HG03575 (cell line): ENCODE data around the gene DXO.
"Not testable (repeated sequence)": the region's sequence is repeated elsewhere in the genome, so short reads cannot be mapped to it uniquely, and the experiment has no call there.

Source experiments
- ATAC-seq: cut with Tn5 transposase; IDR thresholded peaks from one replicate; pipeline ENCODE4 v1.9.1; 2021; ENCODE audit not compliant: unreplicated experiment, insufficient number of reproducible peaks, low FRiP score; ENCODE audit errors: extremely low read depth

DXO gene

DNA sequence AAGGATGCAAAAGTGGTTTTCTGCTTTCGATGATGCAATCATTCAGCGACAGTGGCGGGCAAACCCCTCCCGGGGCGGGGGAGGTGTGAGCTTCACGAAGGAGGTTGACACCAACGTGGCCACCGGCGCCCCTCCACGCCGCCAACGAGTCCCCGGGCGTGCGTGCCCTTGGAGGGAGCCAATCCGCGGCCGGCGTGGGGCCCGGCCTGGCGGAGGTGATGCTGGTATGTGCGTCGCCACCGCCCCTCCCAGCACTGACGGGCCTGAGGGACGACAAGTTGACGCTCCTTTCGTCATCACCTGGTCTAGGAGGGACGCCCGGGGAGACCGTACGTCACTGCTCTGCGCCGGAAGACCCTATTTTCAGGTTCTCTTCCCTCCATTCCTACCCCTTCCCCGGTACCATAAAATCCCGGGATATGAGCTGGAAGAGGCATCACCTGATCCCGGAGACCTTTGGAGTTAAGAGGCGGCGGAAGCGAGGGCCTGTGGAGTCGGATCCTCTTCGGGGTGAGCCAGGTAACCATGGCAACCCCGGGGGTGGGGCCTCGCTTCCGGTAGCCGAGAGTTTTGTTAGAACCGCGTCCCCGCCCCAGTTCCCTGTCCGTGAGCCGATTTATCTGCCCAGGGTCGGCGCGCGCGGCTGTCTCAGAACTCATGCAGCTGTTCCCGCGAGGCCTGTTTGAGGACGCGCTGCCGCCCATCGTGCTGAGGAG is at the start of gene DXO:
Gene DXO (minus strand): TSS at position 146 of the 716 bp plus-strand sequence. CDS start 463 bp downstream, outside the sequence.
- ATAC-seq, result peak; percentile 50

DNA sequence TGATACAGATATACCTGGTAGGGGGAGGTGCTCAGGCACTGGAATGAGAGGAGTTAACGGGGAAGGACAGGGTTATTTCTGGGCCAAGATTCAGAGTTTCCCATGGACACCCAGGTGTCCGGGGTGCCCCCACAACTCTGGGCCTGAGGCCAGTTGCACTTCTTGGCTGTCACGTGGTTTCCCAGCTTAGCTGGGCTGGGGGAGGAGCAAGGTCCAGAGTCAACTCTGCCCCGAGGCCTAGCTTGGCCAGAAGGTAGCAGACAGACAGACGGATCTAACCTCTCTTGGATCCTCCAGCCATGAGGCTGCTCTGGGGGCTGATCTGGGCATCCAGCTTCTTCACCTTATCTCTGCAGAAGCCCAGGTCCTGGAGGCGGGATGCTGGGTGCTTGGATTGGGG is 42.6 kb upstream of the DXO start, which contains the start of gene C4B:
Gene C4B (plus strand): TSS at position 249 of the 400 bp plus-strand sequence. CDS start 51 bp downstream, at position 300.
- ATAC-seq, result not testable (repeated sequence)

DNA sequence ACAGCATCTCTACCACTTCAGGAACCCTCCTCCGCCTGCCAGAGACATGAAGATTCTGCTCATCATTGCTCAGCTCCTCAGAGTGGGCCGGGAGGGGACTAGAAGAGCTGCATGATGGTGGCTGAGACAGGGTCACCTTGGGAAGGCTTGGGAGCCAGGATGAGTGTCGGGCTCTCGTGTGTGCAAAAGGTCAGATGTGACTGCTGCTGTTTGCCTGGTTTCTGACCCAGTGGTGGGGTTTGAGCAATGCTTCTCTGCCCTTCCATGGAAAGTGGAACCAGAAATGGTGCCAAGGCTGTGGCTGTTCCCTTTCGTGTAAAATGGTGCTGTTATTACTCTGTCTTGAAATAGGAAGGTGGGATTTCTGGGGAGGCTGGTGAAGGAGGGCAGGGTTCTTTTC is 41.8 kb upstream of the DXO start:
- ATAC-seq, result not testable (repeated sequence)

DNA sequence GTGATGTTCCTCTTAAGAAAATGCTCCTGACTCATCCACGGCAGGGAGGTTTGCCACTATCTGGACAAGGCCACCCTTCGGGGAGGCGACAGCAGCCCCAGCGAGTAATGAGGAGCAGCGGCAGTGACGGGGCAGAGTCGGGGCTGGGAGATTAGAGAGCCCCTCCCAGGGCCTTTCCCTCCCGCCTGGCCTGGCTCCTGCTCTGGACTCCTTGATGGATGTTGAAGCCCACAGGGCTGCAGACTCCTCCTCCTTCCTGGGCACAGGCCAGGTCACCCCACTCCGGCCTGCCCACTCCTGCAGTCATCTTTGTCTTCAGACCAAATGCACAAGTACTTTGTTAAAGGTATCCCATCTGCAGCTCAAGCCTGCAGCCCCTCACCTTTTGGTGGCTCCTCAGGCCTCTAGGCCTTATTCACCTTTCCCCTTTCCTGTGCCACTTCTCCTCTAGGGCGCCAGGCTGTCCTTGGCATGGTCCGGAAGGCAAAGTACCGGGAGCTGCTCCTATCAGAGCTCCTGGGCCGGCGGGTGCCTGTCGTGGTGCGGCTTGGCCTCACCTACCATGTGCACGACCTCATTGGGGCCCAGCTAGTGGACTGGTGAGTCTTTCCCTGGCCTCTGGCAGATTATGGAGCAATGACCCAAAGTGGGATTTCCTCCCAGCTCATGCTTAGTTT is 41.1 kb upstream of the DXO start:
- not testable (repeated sequence) for ATAC-seq

DNA sequence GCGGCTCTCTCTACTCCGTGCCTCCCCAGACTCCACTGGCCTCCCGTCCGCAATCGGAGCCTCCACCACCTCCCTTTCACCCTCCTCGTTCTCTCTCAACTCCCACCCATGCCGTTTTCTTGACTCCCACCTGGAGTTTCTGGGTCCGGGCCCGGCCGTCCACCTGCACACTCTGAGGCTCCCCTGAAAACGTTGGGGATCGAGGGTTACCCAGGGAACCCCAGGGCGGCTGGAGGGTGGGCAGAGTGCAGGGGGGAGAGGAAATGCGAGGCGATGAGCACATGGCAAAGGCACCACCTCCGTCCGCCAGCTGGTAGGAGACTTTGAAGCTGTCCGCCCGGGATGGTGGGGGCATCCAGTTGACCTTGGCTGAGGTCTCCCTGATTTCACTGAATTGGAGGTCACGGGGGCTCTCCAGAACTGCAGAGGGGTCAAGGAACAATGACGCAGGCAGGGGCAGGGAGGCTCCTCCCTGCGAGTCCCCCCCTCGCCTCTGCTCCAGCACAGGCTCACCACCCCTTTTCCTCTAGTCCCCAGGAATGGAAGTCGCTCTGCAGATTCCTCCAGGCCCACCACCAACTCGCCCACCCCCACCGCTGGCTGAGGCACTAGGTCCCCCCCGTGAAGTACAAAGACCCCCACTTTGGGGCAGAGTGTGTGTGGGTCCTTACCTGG is 39.1 kb upstream of the DXO start:
- not testable (repeated sequence) for ATAC-seq

DNA sequence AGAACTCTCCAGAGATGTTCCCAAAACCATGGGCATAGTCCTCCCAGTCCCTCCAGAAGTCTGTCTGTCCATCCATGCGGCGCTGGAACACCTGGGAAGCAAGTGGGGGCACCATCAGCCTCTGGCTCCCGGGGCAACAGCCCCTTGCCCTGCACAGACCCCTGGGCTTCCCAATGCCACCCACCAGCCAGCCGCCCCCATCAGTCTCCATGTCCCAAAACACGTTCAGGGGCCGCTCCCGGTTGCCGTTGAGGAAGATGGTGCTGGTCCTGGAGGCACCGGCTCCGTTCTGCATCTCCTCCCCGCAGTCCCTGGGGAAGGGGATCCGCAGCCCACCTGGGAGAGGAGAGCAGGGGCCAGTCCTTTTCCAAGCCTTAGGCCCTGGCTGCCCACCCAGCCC is 37.6 kb upstream of the DXO start:
- ATAC-seq, result not testable (repeated sequence)

DNA sequence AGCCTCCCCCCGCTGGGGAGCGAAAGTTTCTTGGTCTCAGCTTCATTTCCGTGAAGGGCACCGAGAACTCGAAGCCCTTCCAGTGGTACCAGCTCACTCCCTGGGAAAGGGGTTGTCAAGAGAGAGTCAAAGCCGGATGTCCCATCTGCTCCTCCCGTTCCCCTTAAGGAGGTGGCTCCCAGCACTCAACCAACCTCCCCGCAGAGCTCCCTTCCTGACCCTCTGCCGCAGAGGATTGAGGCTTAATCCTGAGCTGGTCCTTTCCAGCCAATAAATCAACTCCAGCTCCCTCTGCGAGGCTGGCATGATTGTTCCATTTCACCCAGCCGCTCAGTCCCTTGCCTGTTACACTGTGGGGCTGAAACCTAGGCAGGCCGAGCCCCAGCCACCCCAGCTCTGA is 36.7 kb upstream of the DXO start:
- not testable (repeated sequence) for ATAC-seq

DNA sequence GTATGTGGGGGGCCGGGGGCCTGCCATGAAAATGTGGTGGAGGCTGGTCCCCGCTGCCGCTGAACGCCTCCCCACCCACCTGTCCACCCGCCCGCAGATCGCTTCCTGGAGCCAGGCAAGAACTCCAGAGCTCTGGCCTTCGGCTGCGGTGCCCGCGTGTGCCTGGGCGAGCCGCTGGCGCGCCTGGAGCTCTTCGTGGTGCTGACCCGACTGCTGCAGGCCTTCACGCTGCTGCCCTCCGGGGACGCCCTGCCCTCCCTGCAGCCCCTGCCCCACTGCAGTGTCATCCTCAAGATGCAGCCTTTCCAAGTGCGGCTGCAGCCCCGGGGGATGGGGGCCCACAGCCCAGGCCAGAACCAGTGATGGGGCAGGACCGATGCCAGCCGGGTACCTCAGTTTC is 36.1 kb upstream of the DXO start:
- not testable (repeated sequence) for ATAC-seq

DNA sequence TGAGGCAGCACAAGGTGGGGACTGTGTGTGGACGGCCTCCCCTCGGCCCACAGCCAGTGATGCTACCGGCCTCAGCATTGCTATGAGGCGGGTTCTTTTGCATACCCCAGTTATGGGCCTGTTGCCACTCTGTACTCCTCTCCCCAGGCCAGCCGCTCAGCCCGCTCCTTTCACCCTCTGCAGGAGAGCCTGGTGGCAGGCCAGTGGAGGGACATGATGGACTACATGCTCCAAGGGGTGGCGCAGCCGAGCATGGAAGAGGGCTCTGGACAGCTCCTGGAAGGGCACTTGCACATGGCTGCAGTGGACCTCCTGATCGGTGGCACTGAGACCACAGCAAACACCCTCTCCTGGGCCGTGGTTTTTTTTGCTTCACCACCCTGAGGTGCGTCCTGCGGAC is 35.1 kb upstream of the DXO start:
- not testable (repeated sequence) for ATAC-seq

DNA sequence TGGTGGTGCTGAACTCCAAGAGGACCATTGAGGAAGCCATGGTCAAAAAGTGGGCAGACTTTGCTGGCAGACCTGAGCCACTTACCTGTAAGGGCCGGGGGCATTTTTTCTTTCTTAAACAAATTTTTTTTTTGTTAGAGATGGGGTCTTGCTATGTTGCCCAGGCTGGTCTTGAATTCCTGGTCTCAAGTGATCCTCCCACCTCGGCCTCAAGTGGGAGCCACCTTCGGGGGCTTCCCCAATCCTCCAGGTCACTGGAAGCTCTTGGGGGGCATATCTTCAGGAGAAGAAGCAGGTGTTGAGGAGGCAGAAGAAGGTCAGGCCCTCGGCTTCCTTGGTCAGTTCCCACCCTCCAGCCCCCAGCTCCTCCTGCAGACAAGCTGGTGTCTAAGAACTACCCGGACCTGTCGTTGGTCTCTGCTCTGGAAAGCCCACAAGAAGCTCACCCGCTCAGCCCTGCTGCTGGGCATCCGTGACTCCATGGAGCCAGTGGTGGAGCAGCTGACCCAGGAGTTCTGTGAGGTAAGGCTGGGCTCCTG is 34.1 kb upstream of the DXO start:
- not testable (repeated sequence) for ATAC-seq

DNA sequence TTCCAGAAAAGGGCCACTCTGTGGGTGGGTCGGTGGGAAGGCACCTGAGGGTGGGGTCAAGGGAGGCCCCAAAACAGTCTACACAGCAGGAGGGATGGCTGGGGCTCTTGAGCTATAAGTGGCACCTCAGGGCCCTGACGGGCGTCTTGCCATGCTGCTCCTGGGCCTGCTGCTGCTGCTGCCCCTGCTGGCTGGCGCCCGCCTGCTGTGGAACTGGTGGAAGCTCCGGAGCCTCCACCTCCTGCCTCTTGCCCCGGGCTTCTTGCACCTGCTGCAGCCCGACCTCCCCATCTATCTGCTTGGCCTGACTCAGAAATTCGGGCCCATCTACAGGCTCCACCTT is 33.6 kb upstream of the DXO start:
- not testable (repeated sequence) for ATAC-seq

DNA sequence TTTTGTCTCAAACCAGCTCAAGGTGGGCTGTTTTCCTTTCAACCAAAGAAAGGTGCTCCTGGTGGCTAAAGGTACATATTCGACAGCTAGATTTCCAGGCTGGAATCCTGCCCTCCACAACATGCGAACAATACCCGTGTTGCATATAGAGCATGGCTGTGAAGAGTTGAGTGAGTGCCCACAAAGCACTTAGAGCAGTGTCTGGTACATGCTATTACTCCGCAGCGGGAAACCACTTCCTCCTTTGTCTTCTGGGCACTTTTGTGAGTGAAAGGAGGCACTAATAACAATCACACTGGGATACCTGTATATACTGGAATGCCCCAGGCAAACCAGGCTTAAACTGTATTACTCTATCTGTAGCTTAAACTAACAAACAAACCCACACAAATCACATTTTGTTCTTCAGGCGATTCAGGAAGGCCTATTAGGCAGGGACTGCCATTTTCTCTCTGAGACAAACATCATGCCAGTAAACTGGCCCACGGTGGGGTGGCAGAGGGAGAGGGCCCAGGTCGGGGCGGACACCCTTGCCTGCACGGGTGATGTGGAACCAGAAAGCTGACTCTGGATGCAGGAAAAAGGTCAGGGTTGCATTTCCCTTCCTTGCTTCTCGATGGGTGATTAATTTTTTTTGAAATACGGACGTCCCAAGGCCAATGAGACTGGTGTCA is 33.1 kb upstream of the DXO start:
- not testable (repeated sequence) for ATAC-seq

DNA sequence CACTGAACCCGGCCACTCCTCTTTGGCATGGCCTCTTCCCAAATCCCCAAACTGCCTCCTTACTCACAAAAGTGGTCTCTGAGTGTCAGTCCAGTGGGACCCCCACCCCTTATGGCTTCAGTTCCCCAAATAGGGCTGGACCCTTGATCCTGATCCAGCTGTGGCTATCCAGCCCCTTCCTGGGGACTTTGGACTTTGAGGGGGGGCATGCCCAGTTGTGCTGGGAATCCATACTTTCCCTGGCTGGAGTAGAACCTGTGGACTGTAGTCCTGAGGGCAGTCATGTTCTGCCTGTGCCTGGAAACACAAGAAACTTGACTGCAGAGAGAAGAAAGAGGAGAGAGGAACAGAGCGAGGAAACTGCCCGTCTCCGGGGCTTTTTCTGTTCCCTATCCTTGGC is 32.5 kb upstream of the DXO start:
- ATAC-seq, result not testable (repeated sequence)

DNA sequence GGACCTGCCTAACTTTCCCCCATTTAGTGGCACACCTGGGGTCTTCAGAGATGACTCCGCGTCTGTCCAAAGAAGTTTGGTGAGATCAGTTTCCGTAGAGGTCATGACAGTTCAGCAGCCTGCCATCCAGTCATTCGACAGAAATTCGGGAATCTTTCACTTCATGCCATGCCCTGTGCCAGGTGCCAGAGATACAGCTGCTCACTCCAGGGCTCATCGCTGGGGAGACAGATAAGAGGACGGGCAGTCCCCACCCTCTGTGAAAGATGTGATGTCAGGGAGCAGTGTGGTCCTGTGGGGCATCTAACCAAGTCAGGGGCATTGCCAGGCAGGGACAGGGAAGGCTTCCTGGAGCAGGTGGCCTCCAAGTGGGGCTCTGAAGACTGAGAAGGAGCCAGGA is 31.4 kb upstream of the DXO start:
- ATAC-seq, result not testable (repeated sequence)

DNA sequence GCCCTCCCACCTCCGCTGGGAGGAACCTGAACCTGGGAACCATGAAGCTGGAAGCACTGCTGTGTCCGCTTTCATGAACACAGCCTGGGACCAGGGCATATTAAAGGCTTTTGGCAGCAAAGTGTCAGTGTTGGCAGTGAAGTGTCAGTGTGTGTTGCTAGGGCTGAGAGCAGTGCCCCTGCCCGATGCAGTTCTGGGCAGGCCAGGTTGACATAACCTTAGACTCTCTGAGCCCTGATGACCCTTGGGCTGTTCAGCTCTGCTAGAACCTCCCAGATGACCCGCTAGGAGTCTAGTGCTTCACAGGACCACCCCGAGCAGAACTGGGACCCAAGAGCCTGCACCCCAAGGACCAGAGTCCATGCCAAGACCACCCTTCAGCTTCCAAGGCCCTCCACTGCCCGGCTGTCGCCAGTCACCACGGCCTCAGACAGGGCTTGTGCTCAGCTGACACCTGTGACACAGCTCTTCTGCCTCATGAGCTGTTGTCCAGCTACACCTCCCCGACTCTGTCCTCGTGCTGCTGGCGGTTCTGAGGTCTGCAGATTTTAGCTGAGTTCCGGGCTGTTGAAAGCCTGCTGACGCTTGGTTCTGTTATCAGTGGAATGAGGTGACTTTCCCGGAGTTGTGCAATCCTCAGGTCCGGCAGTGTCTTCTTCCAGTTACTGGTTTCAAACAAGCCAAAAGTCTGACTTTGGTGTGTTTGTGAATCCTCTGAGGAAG is 30.8 kb upstream of the DXO start:
- not testable (repeated sequence) for ATAC-seq

DNA sequence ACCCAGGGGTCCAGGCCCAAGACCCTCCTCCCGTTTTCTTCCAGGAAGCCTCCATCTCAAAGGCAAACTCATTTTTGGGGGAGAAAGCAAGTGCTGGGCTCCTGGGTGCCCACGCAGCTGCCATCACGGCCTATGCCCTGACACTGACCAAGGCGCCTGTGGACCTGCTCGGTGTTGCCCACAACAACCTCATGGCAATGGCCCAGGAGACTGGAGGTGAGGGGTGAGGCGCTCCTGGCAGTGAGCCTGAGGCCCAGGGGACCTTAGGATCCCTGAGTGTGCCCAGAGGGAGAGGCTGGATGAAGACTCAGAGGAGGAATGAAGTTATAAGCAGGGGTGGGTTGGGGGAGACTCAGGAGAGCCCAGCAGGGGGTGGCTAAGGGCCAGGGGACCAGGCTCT is 24.4 kb upstream of the DXO start:
- ATAC-seq, result not testable (repeated sequence)

DNA sequence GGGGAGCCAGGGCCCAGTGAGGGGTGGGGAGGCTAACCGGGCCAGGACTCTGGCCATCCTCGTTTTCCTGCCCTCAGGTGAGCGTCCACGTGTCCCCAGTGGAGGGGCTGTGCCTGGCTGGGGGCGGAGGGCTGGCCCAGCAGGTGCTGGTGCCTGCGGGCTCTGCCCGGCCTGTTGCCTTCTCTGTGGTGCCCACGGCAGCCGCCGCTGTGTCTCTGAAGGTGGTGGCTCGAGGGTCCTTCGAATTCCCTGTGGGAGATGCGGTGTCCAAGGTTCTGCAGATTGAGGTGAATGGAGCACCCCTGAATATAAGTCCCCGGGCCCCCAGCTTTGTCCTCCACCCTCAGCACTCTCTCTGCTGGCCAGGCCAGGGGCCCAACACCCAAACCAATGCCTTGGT is 22.5 kb upstream of the DXO start:
- not testable (repeated sequence) for ATAC-seq

DNA sequence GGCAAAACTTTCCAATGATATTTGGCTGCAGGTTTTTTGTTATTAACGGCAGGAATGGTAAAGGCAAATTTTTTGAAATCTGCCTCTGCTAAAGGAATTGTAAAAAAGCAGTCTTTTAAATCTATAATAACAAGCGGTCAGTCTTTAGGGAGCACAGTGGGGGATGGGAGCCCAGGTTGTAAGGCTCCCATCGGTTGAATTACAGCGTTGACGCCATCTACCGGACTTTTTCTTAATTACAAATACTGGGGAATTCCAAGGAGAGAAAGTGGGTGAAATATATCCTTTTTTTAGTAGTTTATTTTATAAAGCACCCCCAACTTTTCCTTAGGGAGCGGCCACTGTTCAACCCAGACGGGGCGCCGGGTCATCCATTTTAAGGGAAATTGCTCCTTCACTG is 17.4 kb upstream of the DXO start:
- ATAC-seq, result not testable (repeated sequence)
